Tibial artery (tissue), 4 donors: ENCODE measurements around the gene ARID5A.

Source experiments
- DNase-seq, 2 donors: peaks; one replicate each; pipeline ENCODE4 v3.0.0-alpha.2; 2019
- H3K27ac ChIP-seq, 2 donors: fragments of 200-600 bp; sonication (generic) in 1 of 2; 1 replicate in 1 of 2; 2 replicates in 1 of 2; pipeline ENCODE4 v1.5.1; 2018 to 2019; ENCODE audit warnings: mild to moderate bottlenecking in 1 of 2
- H3K27me3 ChIP-seq, 2 donors: fragments of 200-600 bp; sonication (generic) in 1 of 2; one replicate each; pipeline versions ENCODE4 v1.5.1 to v1.6.0; 2016 to 2019
- H3K36me3 ChIP-seq, 3 donors: fragments of 200-600 bp; sonication (generic) in 2 of 3; one replicate each; pipeline ENCODE4 v1.5.1; 2016 to 2019; ENCODE audit warnings: mild to moderate bottlenecking in 2 of 3
- H3K4me1 ChIP-seq, 4 donors: fragments of 200-600 bp; sonication (generic) in 2 of 4; 1 replicate in 3 of 4; 2 replicates in 1 of 4; pipeline ENCODE4 v1.5.1; 2016 to 2019
- H3K4me3 ChIP-seq, 2 donors: fragments of 200-600 bp; sonication (generic) in 1 of 2; 1 replicate in 1 of 2; 2 replicates in 1 of 2; pipeline ENCODE4 v1.5.1; 2018 to 2019; ENCODE audit warnings: mild to moderate bottlenecking in 2 of 2
- H3K9me3 ChIP-seq, 3 donors: fragments of 200-600 bp; sonication (generic) in 1 of 3; one replicate each; pipeline ENCODE4 v1.5.1; 2016 to 2019
- intact Hi-C: fragments of 100-400 bp; cut with DNase I; formaldehyde crosslinking; loops from one replicate; pipeline ENCODE4 v1.15.0; 2023; ENCODE audit warnings: low total_unique reads
- TF ChIP-seq, protein P1 (sequence below), 2 experiments: fragments of 200-600 bp in 1 of 2; fragments of 450-650 bp in 1 of 2; IDR thresholded peaks; one replicate each; pipeline ENCODE4 v1.5.1; 2017 to 2019; ENCODE audit warnings: antibody characterized with exemption in 2 of 2, mild to moderate bottlenecking in 1 of 2, moderate library complexity in 1 of 2

The ARID5A gene

DNA sequence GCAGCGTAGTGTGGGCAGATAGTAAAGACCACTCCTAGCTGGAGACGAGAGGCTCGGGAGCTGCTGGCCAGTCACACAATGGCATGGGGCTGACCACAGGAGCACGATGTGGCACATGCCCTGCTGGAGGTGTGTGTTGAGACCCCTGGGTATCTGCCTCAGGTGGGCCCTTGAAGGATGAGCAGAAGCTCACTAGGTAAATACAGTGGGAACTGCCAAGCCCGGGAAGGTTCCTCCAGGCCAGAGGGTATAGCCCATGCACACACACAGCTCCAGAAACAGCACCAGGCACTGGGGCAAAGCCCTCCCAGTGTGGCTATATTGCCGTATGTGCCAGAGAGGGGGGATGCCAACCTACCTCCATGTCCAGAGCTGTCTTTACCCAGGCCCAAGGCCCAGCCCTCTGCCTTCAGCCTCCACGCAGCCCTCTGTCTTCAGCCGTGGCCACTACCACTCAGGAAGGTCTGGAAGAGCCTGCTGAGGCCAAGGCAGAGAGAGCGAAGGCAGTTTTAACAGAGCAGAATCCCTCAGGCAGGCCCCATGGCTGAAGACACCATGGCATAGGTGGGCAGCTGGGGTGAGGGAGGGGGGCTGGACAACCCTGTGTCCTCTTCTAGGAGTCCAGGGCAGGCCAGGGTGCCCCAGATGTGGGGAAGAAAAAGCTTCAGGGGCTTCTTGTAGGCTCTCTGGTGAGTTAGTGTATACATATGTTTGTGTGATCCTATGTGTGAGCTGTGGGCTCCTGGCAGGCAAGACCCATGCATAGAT is 7.0 kb upstream of the ARID5A start:
- no peak overlapping the region for H3K4me3 ChIP-seq
- TF ChIP-seq, protein P1, sequence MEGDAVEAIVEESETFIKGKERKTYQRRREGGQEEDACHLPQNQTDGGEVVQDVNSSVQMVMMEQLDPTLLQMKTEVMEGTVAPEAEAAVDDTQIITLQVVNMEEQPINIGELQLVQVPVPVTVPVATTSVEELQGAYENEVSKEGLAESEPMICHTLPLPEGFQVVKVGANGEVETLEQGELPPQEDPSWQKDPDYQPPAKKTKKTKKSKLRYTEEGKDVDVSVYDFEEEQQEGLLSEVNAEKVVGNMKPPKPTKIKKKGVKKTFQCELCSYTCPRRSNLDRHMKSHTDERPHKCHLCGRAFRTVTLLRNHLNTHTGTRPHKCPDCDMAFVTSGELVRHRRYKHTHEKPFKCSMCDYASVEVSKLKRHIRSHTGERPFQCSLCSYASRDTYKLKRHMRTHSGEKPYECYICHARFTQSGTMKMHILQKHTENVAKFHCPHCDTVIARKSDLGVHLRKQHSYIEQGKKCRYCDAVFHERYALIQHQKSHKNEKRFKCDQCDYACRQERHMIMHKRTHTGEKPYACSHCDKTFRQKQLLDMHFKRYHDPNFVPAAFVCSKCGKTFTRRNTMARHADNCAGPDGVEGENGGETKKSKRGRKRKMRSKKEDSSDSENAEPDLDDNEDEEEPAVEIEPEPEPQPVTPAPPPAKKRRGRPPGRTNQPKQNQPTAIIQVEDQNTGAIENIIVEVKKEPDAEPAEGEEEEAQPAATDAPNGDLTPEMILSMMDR (IDR thresholded peaks at IDR 0.05), result no peak
- H3K4me1 ChIP-seq, result peaks cover 10 to 71% (median 65%) of the 10 kb centered on the region in 4 donors
- no peaks in the 10 kb centered on the region for H3K36me3 ChIP-seq
- no peaks in the 10 kb centered on the region for H3K9me3 ChIP-seq
- H3K27me3 ChIP-seq, result no peaks in the 10 kb centered on the region
- no peak for DNase-seq
- H3K27ac ChIP-seq, result peak overlapping the region; percentile 89 to 97
- intact Hi-C loops, result loop anchor here (10.0 kb wide), 2 partner anchors 105 to 325 kb away; partner anchors contain the start of genes KANSL3 and STARD7

DNA sequence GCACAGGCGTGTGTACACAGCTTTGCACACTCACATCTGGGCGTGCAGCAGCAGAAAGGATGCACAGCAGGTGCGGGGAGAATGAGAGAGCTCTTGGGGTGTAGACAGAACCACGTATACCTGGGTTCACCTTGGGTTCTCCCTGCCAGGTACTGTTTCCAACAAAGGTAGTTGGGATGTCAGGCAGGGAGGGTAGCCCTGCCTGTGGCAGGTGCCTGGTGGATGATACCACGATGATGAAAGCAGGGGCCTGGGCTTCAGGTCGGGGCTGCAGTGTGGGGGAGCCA is 6.5 kb upstream of the ARID5A start:
- Histone ChIP-seq H3K27ac (peak overlapping the region; percentile 89 to 97), H3K9me3 (no peaks in the 10 kb centered on the region), H3K27me3 (no peaks in the 10 kb centered on the region), H3K36me3 (no peaks in the 10 kb centered on the region), H3K4me3 (no peak overlapping the region), H3K4me1 (peaks cover 10 to 76% (median 70%) of the 10 kb centered on the region in 4 donors)
- intact Hi-C loops, result loop anchor here (10.0 kb wide), 1 partner anchor 105 kb away; the partner anchor contains the start of gene KANSL3
- no peak for DNase-seq
- TF ChIP-seq, protein P1 (IDR thresholded peaks at IDR 0.05), result no peak

DNA sequence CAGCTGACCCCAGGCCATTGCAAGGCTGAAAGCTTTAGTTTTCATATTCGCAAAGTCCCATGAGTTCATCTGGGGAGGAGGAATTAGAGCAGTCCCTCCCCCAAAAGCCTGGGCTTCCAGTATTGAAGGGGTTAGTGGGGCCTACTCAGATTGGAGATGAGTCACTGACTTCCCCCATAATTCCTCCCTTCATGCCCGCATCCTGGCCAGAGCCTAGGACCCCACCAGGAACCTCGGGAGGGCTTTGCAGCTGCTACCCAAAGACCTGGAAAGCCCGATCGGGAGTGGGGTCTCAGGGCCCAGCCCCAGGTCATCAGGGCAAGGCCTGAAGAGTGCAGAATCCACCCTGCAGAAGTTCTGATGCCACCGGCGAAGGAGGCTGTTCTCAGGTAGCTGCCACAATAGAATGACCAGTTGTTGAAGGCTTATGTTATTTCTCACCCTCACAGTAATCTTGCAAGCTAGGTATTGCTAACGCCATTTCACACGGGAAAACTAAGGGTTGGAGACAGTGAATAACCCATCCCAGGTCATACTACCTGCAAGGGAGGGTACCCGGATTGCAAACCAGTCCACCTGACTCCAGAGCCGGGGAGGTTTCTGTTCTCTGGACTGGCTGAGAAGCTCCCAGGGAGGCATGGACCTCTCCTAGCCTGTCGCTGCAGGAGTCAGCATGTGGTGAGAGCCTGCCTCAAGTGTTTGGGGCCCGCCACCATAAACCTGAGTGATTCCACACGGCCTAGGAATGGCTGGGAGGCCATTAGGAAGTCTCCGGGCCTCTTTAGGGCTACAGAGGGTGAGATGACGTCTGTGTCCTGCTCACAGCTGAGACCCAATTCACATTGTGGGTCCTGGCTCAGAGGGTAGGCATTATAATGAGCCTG is 5.8 kb upstream of the ARID5A start:
- no peaks in the 10 kb centered on the region for H3K36me3 ChIP-seq
- peaks cover 10 to 83% (median 76%) of the 10 kb centered on the region in 4 donors for H3K4me1 ChIP-seq
- TF ChIP-seq, protein P1 (IDR thresholded peaks at IDR 0.05), result no peak
- no peaks in the 10 kb centered on the region for H3K27me3 ChIP-seq
- intact Hi-C loops, result loop anchor here (10.0 kb wide), 1 partner anchor 104 kb away; the partner anchor contains the start of gene KANSL3
- peak overlapping the region; percentile 89 to 97 for H3K27ac ChIP-seq
- DNase-seq, result no peak
- no peak overlapping the region for H3K4me3 ChIP-seq
- H3K9me3 ChIP-seq, result no peaks in the 10 kb centered on the region

DNA sequence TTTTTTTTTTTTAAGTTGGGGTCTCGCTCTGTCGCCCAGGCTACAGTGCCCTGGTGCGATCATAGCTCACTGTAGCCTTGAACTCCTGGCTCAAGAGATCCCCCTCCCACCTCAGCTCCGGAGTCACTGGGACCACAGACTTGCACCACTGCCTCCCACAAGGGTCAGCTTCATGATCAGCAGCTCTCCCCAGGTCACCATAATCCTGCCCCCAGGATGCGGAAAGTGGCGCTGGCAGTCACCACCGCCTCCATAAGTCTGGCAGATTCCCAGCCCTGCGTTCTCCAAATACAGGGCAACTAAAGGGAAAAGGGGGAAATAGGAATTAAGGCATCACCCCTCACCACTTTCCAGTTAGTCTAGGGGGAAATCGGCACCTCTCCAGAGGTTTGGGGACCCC is 5.2 kb upstream of the ARID5A start:
- peak overlapping the region; percentile 27 to 43 for H3K4me3 ChIP-seq
- no peaks in the 10 kb centered on the region for H3K9me3 ChIP-seq
- H3K27me3 ChIP-seq, result no peaks in the 10 kb centered on the region
- intact Hi-C loops, result loop anchor here (10.0 kb wide), 1 partner anchor 103 kb away; the partner anchor contains the start of gene KANSL3
- no peaks in the 10 kb centered on the region for H3K36me3 ChIP-seq
- H3K27ac ChIP-seq, result peak overlapping the region; percentile 89 to 97
- DNase-seq, result no peak
- TF ChIP-seq, protein P1 (IDR thresholded peaks at IDR 0.05), result no peak
- peaks cover 10 to 89% (median 82%) of the 10 kb centered on the region in 4 donors for H3K4me1 ChIP-seq

DNA sequence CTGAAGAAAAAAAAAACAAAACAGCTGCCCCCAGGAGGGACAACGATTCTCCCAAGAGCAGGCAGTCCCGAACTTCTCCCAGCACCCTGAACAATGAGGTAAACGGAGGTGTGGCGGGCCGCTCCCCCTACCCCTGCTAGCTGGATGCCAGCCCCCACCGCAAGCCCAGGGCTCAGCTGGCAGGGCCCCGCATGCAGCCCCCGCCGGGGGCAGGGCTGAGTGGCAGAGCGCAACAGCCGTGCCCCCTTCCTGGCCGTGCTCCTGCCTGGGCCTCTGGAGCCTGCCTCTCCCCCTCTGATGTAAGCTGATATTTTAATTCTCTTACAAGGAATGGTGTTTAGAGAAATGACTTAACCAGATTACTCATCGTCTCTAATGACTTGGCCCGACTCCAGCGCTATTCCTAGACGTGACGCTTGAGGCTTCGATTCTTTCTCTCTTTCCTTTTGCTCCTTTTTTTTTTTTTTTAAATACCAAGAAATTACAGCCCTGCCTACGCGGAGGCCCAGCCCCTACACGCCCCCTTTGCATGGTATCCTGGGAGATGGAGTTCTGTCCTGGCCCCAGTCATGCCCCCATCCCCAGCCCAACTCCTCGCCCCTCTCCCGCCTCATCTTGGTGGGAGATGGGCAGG is 4.6 kb upstream of the ARID5A start:
- DNase-seq, result peak; percentile 99
- H3K27ac ChIP-seq, result peak overlapping the region; percentile 89 to 97
- H3K4me1 ChIP-seq, result peaks cover 10 to 89% (median 79%) of the 10 kb centered on the region in 4 donors
- H3K9me3 ChIP-seq, result no peaks in the 10 kb centered on the region
- H3K4me3 ChIP-seq, result peak overlapping the region; percentile 27 to 43
- intact Hi-C loops, result loop anchor here (10.0 kb wide), 1 partner anchor 103 kb away; the partner anchor contains the start of gene KANSL3
- H3K27me3 ChIP-seq, result no peaks in the 10 kb centered on the region
- TF ChIP-seq, protein P1 (IDR thresholded peaks at IDR 0.05), result no peak
- no peaks in the 10 kb centered on the region for H3K36me3 ChIP-seq
